ENCODE measurements around the gene TRABD2B.

Gene TRABD2B

GRCh38 chr1:47911424-47911823, 85.8 kb downstream of the TRABD2B start:
- TF ChIP-seq ZFX (IDR thresholded peaks at IDR 0.05; ENCODE audit: borderline replicate concordance) (no peak), CTCF (IDR thresholded peaks at IDR 0.05) (no peak)

GRCh38 chr1:47908258-47908657, 88.9 kb downstream of the TRABD2B start:
- no peak for TF ChIP-seq ZFX (IDR thresholded peaks at IDR 0.05; ENCODE audit: borderline replicate concordance)
- no peak for TF ChIP-seq CTCF (IDR thresholded peaks at IDR 0.05)
- no peak overlapping the region for H3K27ac ChIP-seq

More at GRCh38 chr1:47911424-47911823, 85.8 kb downstream of the TRABD2B start:
- H3K27ac ChIP-seq: no peak overlapping the region

GRCh38 chr1:47907177-47907528, 90.0 kb downstream of the TRABD2B start:
- H3K27ac ChIP-seq: no peak overlapping the region
- TF ChIP-seq CTCF (IDR thresholded peaks at IDR 0.05) (no peak), ZFX (IDR thresholded peaks at IDR 0.05; ENCODE audit: borderline replicate concordance) (no peak)

GRCh38 chr1:47906527-47907176, 90.5 kb downstream of the TRABD2B start:
- no peak overlapping the region for H3K27ac ChIP-seq
- TF ChIP-seq CTCF (IDR thresholded peaks at IDR 0.05) (no peak), ZFX (IDR thresholded peaks at IDR 0.05; ENCODE audit: borderline replicate concordance) (no peak)

- TF ChIP-seq CTCF (IDR thresholded peaks at IDR 0.05): no peak
These were observed 91.2 kb downstream of the TRABD2B start for GRCh38 chr1:47906009-47906432.

GRCh38 chr1:47903723-47904122, 93.5 kb downstream of the TRABD2B start:
- TF ChIP-seq ZFX (IDR thresholded peaks at IDR 0.05; ENCODE audit: borderline replicate concordance) (no peak), CTCF (IDR thresholded peaks at IDR 0.05) (no peak)
- H3K27ac ChIP-seq: no peak overlapping the region

More at GRCh38 chr1:47906009-47906432, 91.2 kb downstream of the TRABD2B start:
- H3K27ac ChIP-seq: no peak overlapping the region

GRCh38 chr1:47901001-47901575, 96.1 kb downstream of the TRABD2B start:
- TF ChIP-seq CTCF (IDR thresholded peaks at IDR 0.05) (no peak), ZFX (IDR thresholded peaks at IDR 0.05; ENCODE audit: borderline replicate concordance) (no peak)
- no peak overlapping the region for H3K27ac ChIP-seq
